GM12878 (cell line): ENCODE measurements around the gene TMEM63B.

Experiments used
- BCL3 ChIP-seq: IDR thresholded peaks from 2 replicates; pipeline ENCODE4 v1.6.1; 2011; ENCODE audit warnings: borderline replicate concordance, low read depth, mild to moderate bottlenecking, moderate library complexity, low read length; ENCODE audit not compliant: insufficient read depth, poor library complexity, severe bottlenecking
- CTCF ChIP-seq, 3 experiments: IDR thresholded peaks in 2 of 3; conservative IDR thresholded peaks in 1 of 3; 2 replicates each; pipeline ENCODE4 v1.5.1; 2011; ENCODE audit warnings: low read depth in 3 of 3, low read length in 3 of 3, mild to moderate bottlenecking in 3 of 3, control low read depth in 2 of 3, moderate library complexity in 2 of 3, inconsistent platforms in 1 of 3, mixed read lengths in 1 of 3; ENCODE audit not compliant: control insufficient read depth in 2 of 3, insufficient read depth in 1 of 3; ENCODE audit errors: extremely low read depth in 1 of 3
- MAX ChIP-seq: IDR thresholded peaks from 2 replicates; pipeline ENCODE4 v1.6.1; 2012; ENCODE audit warnings: low read depth, low read length, improper control_type of control experiment
- MLLT1 ChIP-seq: fragments of 450-650 bp; IDR thresholded peaks from 2 replicates; pipeline ENCODE4 v1.6.1; 2016; ENCODE audit warnings: mild to moderate bottlenecking
- MXI1 ChIP-seq: fragments of 150-350 bp; IDR thresholded peaks from 2 replicates; pipeline ENCODE4 v1.6.1; 2011; ENCODE audit warnings: low read depth, mild to moderate bottlenecking, inconsistent platforms, low read length, improper control_type of control experiment
- POLR2A ChIP-seq: IDR thresholded peaks from 2 replicates; pipeline ENCODE4 v1.6.1; 2011; ENCODE audit warnings: low read depth, mild to moderate bottlenecking, low read length
- TCF7 ChIP-seq: IDR thresholded peaks from 2 replicates; pipeline ENCODE4 v1.6.1; 2014; ENCODE audit warnings: antibody characterized with exemption, borderline replicate concordance

- TF ChIP-seq CTCF (IDR thresholded peaks at IDR 0.05 in 2 of 3, conservative IDR thresholded peaks at IDR 0.05 in 1 of 3; ENCODE audit: control insufficient read depth in 2 of 3, extremely low read depth in 1 of 3, insufficient read depth in 1 of 3, low read depth in 3 of 3, low read length in 3 of 3) = no peak
- no peak for TF ChIP-seq MLLT1
- TF ChIP-seq MXI1 = no peak
- TF ChIP-seq BCL3 = no peak
- no peak for TF ChIP-seq MAX
- no peak for TF ChIP-seq TCF7
- TF ChIP-seq POLR2A = no peak
Observed at GRCh38 chr6:44154067-44154466, 26.7 kb downstream of the TMEM63B start.
